HEK293T (cell line): ENCODE measurements around the gene TCTN3.
A peak's percentile ranks its signal among the peaks of the same experiment; 100 is the strongest.

Source experiments
- CTCF ChIA-PET: fragments of 350-600 bp; formaldehyde crosslinking; extraction: SDS; loops from one replicate; lab custom pipeline; 2021; ENCODE audit warnings: antibody characterized with exemption, inconsistent platforms; lab: Yijun Ruan, JAX
- POLR2A ChIA-PET: fragments of 350-600 bp; formaldehyde crosslinking; extraction: SDS; loops from one replicate; lab custom pipeline; 2020; ENCODE audit warnings: antibody characterized with exemption, inconsistent platforms; lab: Yijun Ruan, JAX
- DNase-seq: peaks from one replicate; pipeline ENCODE4 v3.0.0; 2012; ENCODE audit warnings: mixed read lengths; ENCODE audit errors: extremely low spot score
- ARNT ChIP-seq: fragments of 450-650 bp; IDR thresholded peaks from 2 replicates; pipeline ENCODE4 v1.6.1; 2017; ENCODE audit warnings: mild to moderate bottlenecking
- BHLHE40 ChIP-seq: fragments of 450-650 bp; IDR thresholded peaks from 2 replicates; pipeline ENCODE4 v1.6.1; 2016; ENCODE audit warnings: mild to moderate bottlenecking, moderate library complexity, borderline replicate concordance
- CTBP1 ChIP-seq: fragments of 450-650 bp; IDR thresholded peaks from 2 replicates; pipeline ENCODE4 v1.6.1; 2016; ENCODE audit warnings: borderline replicate concordance
- ELF4 ChIP-seq: fragments of 450-650 bp; IDR thresholded peaks from 2 replicates; pipeline ENCODE4 v1.6.1; 2017; ENCODE audit warnings: antibody characterized with exemption
- FOXA1 ChIP-seq: fragments of 450-650 bp; IDR thresholded peaks from 2 replicates; pipeline ENCODE4 v1.6.1; 2016; ENCODE audit warnings: mild to moderate bottlenecking
- FOXK2 ChIP-seq: fragments of 450-650 bp; IDR thresholded peaks from 2 replicates; pipeline ENCODE4 v1.6.1; 2016; ENCODE audit warnings: mild to moderate bottlenecking
- FOXM1 ChIP-seq: fragments of 450-650 bp; IDR thresholded peaks from 2 replicates; pipeline ENCODE4 v1.6.1; 2017; ENCODE audit warnings: mild to moderate bottlenecking, borderline replicate concordance
- HDGF ChIP-seq: fragments of 450-650 bp; IDR thresholded peaks from 2 replicates; pipeline ENCODE4 v1.6.1; 2017; ENCODE audit warnings: antibody characterized with exemption, borderline replicate concordance
- L3MBTL2 ChIP-seq: fragments of 450-650 bp; conservative IDR thresholded peaks from 2 replicates; pipeline ENCODE4 v1.6.1; 2016; ENCODE audit warnings: mild to moderate bottlenecking
- LEF1 ChIP-seq: fragments of 450-650 bp; IDR thresholded peaks from 2 replicates; pipeline ENCODE4 v1.6.1; 2017; ENCODE audit warnings: mild to moderate bottlenecking, borderline replicate concordance
- NFRKB ChIP-seq: fragments of 450-650 bp; IDR thresholded peaks from 2 replicates; pipeline ENCODE4 v1.6.1; 2016; ENCODE audit warnings: mild to moderate bottlenecking, moderate library complexity
- PKNOX1 ChIP-seq: fragments of 450-650 bp; IDR thresholded peaks from 2 replicates; pipeline ENCODE4 v1.6.1; 2016
- SP1 ChIP-seq: fragments of 450-650 bp; IDR thresholded peaks from 2 replicates; pipeline ENCODE4 v1.6.1; 2017
- SUZ12 ChIP-seq: fragments of 450-650 bp; IDR thresholded peaks from 2 replicates; pipeline ENCODE4 v1.6.1; 2016; ENCODE audit warnings: mild to moderate bottlenecking
- TARDBP ChIP-seq: fragments of 450-650 bp; IDR thresholded peaks from 2 replicates; pipeline ENCODE4 v1.6.1; 2016
- ZNF384 ChIP-seq: fragments of 450-650 bp; IDR thresholded peaks from 2 replicates; pipeline ENCODE4 v1.6.1; 2016

Gene TCTN3

GRCh38 chr10:95693071-95693667 is 558 bp downstream of the TCTN3 start:
- ChIA-PET POLR2A (interaction anchor here (0.6 to 2.0 kb wide), 10 partner anchors 12 to 842 kb away, joined by 3 to 14 read pairs (median 4); partner anchors contain the start of gene CC2D2B), CTCF (interaction anchor here (0.5 to 3.0 kb wide), 34 partner anchors 9 to 610 kb away, joined by 3 to 82 read pairs (median 4); partner anchors contain the start of genes ENTPD1 and ZNF518A)
- TF ChIP-seq LEF1 (no peak), NFRKB (no peak), FOXM1 (no peak), ZNF384 (no peak), CTBP1 (no peak), FOXK2 (no peak), PKNOX1 (no peak), SP1 (no peak), TARDBP (no peak), ARNT (no peak), BHLHE40 (no peak), ELF4 (no peak), HDGF (no peak), L3MBTL2 (no peak), SUZ12 (no peak), FOXA1 (no peak)
- DNase-seq, result peak; percentile 17

GRCh38 chr10:95691281-95691680 is 2.4 kb downstream of the TCTN3 start:
- no peak for DNase-seq
- ChIA-PET POLR2A (no interaction called here), CTCF (no interaction called here)
- no peak for TF ChIP-seq PKNOX1
- no peak for TF ChIP-seq LEF1
- TF ChIP-seq CTBP1, result no peak
- TF ChIP-seq FOXM1, result no peak
- no peak for TF ChIP-seq ZNF384
- TF ChIP-seq L3MBTL2, result no peak
- no peak for TF ChIP-seq BHLHE40
- no peak for TF ChIP-seq HDGF
- TF ChIP-seq FOXK2, result no peak
- TF ChIP-seq SUZ12, result no peak
- no peak for TF ChIP-seq SP1
- TF ChIP-seq ELF4, result no peak
- TF ChIP-seq FOXA1, result no peak
- no peak for TF ChIP-seq ARNT

- CTCF ChIA-PET, result no interaction called here
- POLR2A ChIA-PET, result no interaction called here
- DNase-seq, result no peak
- no peak for TF ChIP-seq FOXA1
- TF ChIP-seq SUZ12, result no peak
- TF ChIP-seq FOXM1, result no peak
- TF ChIP-seq PKNOX1, result no peak
- TF ChIP-seq FOXK2, result no peak
- TF ChIP-seq SP1, result no peak
- no peak for TF ChIP-seq CTBP1
- no peak for TF ChIP-seq TARDBP
- no peak for TF ChIP-seq NFRKB
- TF ChIP-seq LEF1, result no peak
- TF ChIP-seq L3MBTL2, result no peak
- TF ChIP-seq HDGF, result no peak
- TF ChIP-seq ELF4, result no peak
- TF ChIP-seq ARNT, result no peak
- TF ChIP-seq ZNF384, result no peak
- no peak for TF ChIP-seq BHLHE40
Observed at GRCh38 chr10:95688648-95689047, 5.1 kb downstream of the TCTN3 start.

GRCh38 chr10:95683966-95684365 is 9.8 kb downstream of the TCTN3 start:
- ChIA-PET POLR2A (no interaction called here), CTCF (interaction anchor here (0.7 kb wide), 1 partner anchor 10 kb away, joined by 3 read pairs; the partner anchor contains the start of gene TCTN3)
- TF ChIP-seq ZNF384, result no peak
- TF ChIP-seq LEF1, result no peak
- no peak for TF ChIP-seq FOXM1
- no peak for TF ChIP-seq NFRKB
- no peak for TF ChIP-seq ARNT
- TF ChIP-seq L3MBTL2, result no peak
- TF ChIP-seq HDGF, result no peak
- TF ChIP-seq FOXK2, result no peak
- TF ChIP-seq ELF4, result no peak
- no peak for TF ChIP-seq BHLHE40
- TF ChIP-seq FOXA1, result no peak
- no peak for TF ChIP-seq SP1
- TF ChIP-seq SUZ12, result no peak
- no peak for TF ChIP-seq CTBP1
- TF ChIP-seq PKNOX1, result no peak
- no peak for TF ChIP-seq TARDBP
- no peak for DNase-seq

- no peak for DNase-seq
- TF ChIP-seq SP1 (no peak), BHLHE40 (no peak), ELF4 (no peak), SUZ12 (no peak), FOXA1 (no peak), LEF1 (no peak), FOXM1 (no peak), FOXK2 (no peak), ARNT (no peak), CTBP1 (no peak), HDGF (no peak), NFRKB (no peak)
- ChIA-PET POLR2A (no interaction called here), CTCF (interaction anchor here (0.6 to 1.0 kb wide), 2 partner anchors 18 to 326 kb away, joined by 3 to 4 read pairs; partner anchors contain the start of gene TCTN3)
Observed at GRCh38 chr10:95675403-95676116, 18.2 kb downstream of the TCTN3 start.
